Measurements from ENCODE around the gene BMP4.

BMP4 gene

DNA sequence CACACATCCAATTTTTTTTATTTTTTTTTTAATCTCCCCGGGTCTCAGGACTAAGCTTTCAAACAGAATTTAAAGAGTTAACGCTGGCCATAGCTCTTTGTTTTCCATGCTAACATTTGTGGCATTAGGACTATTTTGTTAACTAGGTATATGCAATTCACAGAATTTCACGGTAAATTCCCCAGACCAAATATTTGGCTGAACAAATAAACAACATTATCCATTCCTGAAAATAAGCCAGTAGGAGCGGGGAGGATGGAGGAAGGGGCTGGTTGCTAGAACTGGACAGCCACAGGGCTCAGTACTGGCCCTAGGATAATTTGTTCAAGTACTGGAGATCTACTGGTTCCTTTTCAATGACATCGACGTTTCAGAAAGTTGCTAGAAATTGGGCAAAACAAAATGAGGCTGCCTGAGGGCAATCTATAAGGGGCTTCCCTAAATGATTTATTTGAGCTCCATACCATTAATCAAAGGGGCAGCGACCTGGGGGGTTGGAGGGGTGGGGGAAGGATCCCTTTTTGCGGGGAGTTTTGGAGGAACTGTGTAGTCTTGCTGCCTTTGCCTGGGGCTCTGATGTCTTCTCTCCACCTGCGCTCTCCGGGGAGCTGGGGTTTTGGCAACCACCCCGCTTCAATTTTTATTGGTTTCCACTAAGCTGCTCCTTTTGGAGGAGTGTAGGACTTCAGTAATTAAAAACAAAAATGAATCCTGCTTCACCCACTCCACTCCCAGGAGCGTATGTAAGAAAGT, 9.0 kb downstream of the BMP4 start:
- Histone ChIP-seq H3K4me1 (peaks cover 24% of the 10 kb centered on the region), H3K4me3 (no peak overlapping the region), H3K27me3 (ENCODE audit: low read depth) (no peaks in the 10 kb centered on the region), H3K9me3 (no peaks in the 10 kb centered on the region), H3K36me3 (replicated peaks) (peaks cover 7% of the 10 kb centered on the region; the same call in 1 of the 2 replicates)
- no peak for DNase-seq (ENCODE audit: low spot score in 2 of 2)
- in situ Hi-C loops (cut with MboI; ENCODE audit: low sequenced_read_pairs): no loop called here

DNA sequence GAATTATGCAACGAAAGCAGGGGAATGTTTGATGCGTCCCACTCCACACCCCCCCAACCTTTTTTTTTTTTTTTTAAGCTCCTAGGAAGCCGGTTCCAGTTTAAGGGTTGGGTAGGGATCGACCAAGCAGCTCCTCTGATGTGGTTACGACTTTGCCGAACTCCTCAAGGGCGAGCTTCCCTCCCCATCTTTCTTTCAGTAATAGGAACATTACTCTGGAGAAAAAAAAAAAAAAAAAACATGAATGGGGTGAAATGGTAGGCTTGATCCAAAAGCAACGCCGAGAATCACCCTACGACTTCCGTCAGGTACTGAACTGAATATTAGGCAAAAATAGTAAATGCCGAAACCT, 9.6 kb downstream of the BMP4 start:
- no peak overlapping the region for H3K4me3 ChIP-seq

DNA sequence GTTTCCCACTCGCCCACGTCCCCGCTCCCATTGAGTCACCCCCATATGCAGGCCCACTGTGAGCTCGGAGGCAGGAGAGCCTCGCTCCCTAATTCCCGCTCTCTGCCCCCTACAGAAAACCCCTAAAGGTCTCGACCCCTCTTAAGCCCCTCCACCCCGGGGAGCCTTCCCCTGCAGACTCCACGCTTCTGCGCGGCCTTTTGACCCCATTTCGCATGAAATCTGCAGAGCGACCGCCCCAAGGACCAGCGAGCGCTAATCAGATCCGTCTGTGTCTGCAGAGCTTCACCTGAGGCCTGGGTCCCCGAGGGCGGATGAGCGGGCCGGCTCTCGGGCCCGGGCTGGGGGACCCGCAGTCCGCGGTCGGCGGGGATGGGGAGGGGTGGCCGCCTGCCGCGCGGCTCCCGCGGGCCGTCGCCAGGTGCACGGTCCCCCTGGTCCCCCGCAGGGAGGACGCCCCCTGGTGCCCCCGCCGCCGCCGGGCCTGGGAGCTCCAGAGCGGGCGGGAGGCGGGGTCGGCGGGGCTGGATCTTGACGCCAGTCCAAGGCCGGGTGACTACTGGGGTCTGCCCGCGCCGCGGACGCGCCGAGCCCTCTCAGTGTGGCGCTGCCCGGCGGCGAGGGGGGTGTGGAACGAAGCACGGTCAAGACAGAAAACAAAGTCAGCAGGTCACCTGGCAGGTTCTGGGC, 10.1 kb downstream of the BMP4 start:
- in situ Hi-C loops (cut with MboI; ENCODE audit: low sequenced_read_pairs): no loop called here
- Histone ChIP-seq H3K36me3 (replicated peaks) (peaks cover 3% of the 10 kb centered on the region; the same call in 1 of the 2 replicates), H3K4me1 (peaks cover 27% of the 10 kb centered on the region), H3K9me3 (no peaks in the 10 kb centered on the region), H3K27me3 (ENCODE audit: low read depth) (no peaks in the 10 kb centered on the region; the same call in 1 of the 2 replicates), H3K4me3 (no peak overlapping the region)
- DNase-seq (ENCODE audit: low spot score in 2 of 2): no peak

More for the DNA sequence above, 9.6 kb downstream of the BMP4 start:
- no peaks in the 10 kb centered on the region; the same call in 1 of the 2 replicates for H3K27me3 ChIP-seq (ENCODE audit: low read depth)
- peaks cover 27% of the 10 kb centered on the region for H3K4me1 ChIP-seq
- H3K36me3 ChIP-seq (replicated peaks): peaks cover 5% of the 10 kb centered on the region; the same call in 1 of the 2 replicates
- in situ Hi-C loops (cut with MboI; ENCODE audit: low sequenced_read_pairs): no loop called here
- H3K9me3 ChIP-seq: no peaks in the 10 kb centered on the region
- no peak for DNase-seq (ENCODE audit: low spot score in 2 of 2)

DNA sequence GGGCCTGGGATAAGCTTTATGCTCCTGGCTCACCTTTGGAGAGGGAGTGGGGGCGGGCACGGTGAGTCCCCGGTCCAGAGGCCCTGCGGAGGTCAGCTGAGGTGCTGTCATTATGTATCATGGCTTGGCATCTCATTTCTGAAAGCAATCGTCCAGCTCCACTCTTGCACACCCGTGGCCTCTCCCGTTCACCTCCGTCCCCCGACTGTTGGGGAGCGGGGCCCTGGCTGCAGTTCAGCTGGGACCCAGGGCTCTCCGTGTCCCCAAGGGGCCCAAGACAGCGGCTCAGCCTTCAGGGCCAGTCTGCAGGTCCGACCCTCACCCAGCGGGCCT, 10.6 kb downstream of the BMP4 start:
- peaks cover 3% of the 10 kb centered on the region; the same call in 1 of the 2 replicates for H3K36me3 ChIP-seq (replicated peaks)
- H3K27me3 ChIP-seq (ENCODE audit: low read depth): no peaks in the 10 kb centered on the region; the same call in 1 of the 2 replicates
- H3K4me3 ChIP-seq: no peak overlapping the region
- H3K4me1 ChIP-seq: peaks cover 27% of the 10 kb centered on the region
- in situ Hi-C loops (cut with MboI; ENCODE audit: low sequenced_read_pairs): no loop called here
- no peaks in the 10 kb centered on the region for H3K9me3 ChIP-seq
- no peak for DNase-seq (ENCODE audit: low spot score in 2 of 2)

DNA sequence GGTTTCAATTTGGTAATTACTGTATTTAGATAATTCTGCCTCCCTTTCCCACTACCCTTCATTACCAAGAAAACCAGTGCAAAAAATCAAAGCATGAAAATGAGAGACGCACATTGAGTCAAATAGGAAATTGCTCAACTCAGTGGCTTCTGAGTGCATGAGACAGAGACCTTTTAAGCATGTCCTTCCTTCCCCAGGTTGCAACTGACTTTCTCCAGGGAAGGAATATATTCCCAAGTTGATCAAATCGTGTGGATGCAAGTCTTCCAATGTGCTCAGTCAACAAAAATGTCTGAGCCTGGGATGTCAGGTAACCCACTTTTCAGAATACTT, 12.9 kb downstream of the BMP4 start:
- no peak for DNase-seq (ENCODE audit: low spot score in 2 of 2)
- H3K9me3 ChIP-seq: no peaks in the 10 kb centered on the region
- H3K4me1 ChIP-seq: peaks cover 27% of the 10 kb centered on the region
- H3K4me3 ChIP-seq: no peak overlapping the region
- in situ Hi-C loops (cut with MboI; ENCODE audit: low sequenced_read_pairs): no loop called here
- H3K27me3 ChIP-seq (ENCODE audit: low read depth): no peaks in the 10 kb centered on the region; the same call in 1 of the 2 replicates
- no peaks in the 10 kb centered on the region for H3K36me3 ChIP-seq (replicated peaks)

DNA sequence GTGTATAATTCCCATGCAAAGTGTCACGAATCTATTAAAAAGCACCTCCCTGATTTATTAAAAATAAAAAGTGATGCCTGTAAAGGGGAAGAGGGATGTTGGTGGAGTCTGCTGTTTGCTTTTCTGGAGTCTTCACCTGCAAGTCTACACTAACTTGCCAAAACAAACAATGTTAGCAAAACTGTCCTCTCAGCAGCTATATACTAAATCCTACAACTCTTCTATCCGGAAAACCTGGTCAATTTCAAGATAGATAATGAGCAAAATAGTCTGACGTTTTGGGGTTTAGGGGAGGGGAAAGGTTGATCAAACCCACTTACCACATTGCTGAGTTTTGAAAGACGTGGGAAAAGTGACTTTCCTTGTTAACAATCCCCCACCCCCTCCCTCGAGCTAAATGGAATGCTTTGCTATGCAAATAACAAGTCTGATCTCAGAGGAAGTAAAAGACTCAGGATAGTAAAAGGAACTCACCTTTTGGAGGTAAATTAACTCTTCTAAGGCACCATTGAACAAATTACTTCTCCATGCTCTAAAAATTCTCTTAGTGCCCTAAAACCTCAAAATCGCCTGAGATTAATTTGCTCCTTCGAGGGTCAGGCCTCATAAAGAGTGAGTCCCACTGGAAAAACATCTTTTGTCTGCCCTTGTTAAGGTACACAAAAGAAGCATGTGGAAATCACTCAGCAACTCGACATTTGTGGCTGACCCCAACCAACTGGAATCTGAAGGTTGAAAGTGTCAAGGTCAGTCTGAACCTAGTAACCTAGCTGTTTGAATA, 13.5 kb downstream of the BMP4 start:
- Histone ChIP-seq H3K9me3 (no peaks in the 10 kb centered on the region), H3K27me3 (ENCODE audit: low read depth) (no peaks in the 10 kb centered on the region; the same call in 1 of the 2 replicates), H3K36me3 (replicated peaks) (no peaks in the 10 kb centered on the region), H3K4me1 (peaks cover 27% of the 10 kb centered on the region), H3K4me3 (no peak overlapping the region)
- in situ Hi-C loops (cut with MboI; ENCODE audit: low sequenced_read_pairs): no loop called here
- DNase-seq (ENCODE audit: low spot score in 2 of 2): peak; percentile 42 to 72

DNA sequence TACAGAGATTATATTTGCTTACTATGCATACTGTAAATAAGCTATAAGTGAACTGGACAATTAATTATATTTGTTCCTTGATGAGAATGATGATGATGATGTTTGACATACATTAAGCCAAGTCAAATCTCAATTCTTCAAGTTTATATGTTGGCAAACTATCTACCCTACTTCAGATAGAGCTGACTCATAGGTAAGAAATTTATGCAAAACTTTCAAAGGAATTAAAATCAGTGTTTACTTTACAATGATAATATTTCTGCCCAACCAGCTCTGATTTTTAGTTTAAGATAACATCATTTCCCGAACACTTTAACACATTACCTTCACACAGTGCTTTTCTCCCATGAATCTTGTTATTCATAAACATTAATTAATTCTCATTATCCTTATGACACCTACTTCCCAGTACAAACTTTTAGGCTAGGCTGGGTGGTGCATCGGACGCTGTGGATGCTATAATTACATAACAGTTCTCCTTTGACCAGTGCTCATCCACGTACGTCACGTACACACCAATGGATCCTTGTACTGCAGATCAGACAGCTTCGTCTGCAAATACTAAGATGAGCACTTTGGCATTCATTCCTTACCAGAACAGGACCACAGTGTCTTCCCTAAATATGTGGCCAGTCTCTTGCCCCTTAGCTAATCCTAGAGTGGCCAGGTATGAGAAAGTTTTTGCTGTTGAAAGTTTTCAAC, 18.3 kb downstream of the BMP4 start:
- Histone ChIP-seq H3K4me1 (peaks cover 9% of the 10 kb centered on the region), H3K27me3 (ENCODE audit: low read depth) (no peaks in the 10 kb centered on the region; the same call in 1 of the 2 replicates), H3K4me3 (no peak overlapping the region), H3K36me3 (replicated peaks) (no peaks in the 10 kb centered on the region), H3K9me3 (no peaks in the 10 kb centered on the region)
- in situ Hi-C loops (cut with MboI; ENCODE audit: low sequenced_read_pairs): no loop called here
- DNase-seq (ENCODE audit: low spot score in 2 of 2): no peak

DNA sequence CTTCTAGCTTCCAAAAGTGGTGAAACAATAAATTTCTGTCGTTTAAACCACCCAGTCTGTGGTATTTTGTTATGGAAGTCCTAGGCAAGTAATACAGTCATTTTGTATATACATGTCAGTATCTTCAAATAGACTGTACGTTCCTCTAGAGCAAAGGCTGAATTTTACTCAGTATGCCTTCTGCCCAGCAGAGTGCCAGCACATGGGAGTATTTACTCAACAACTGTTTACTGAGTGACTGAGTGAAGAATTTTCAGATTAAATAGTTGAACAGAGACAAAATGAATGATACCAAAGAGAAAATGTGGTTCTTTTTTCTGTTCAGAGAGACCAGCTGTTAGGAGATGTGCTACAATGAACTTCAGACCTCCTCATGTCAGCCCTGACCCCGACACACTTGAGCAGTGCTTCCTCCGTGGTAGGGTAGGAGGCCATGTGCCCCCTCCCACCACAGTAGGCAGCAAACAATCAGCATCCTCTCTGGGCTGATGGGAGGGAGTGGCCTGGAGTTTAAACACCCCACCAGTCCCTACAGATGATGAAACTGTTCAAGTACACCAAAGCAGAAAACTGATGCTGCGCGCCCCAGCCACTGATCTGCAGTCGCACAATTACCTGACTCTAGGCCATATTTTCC, 21.7 kb downstream of the BMP4 start:
- H3K4me1 ChIP-seq: no peaks in the 10 kb centered on the region
- no peak for DNase-seq (ENCODE audit: low spot score in 2 of 2)
- H3K9me3 ChIP-seq: no peaks in the 10 kb centered on the region
- H3K27me3 ChIP-seq (ENCODE audit: low read depth): no peaks in the 10 kb centered on the region
- H3K4me3 ChIP-seq: no peak overlapping the region
- in situ Hi-C loops (cut with MboI; ENCODE audit: low sequenced_read_pairs): no loop called here
- H3K36me3 ChIP-seq (replicated peaks): no peaks in the 10 kb centered on the region

DNA sequence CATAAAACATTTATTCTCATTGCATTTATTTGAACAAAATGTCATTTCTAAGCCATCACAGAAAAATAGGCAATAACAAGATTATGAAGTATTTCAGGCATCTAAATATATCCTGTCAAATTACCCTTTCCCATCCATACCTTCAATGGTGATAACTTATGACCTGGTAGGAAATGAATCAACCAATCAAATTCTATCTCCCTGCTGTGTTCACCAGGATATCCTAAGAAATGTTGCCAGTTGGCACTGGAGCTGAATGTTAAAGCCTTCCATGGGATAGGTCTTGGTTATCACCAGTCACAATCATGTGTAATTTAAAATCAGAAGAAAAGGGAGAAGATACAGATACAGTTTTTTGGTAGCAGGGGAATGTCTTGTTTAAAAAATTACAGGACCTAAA, 23.7 kb downstream of the BMP4 start:
- H3K4me1 ChIP-seq: no peaks in the 10 kb centered on the region
- no peak overlapping the region for H3K4me3 ChIP-seq
- H3K9me3 ChIP-seq: no peaks in the 10 kb centered on the region
- H3K36me3 ChIP-seq (replicated peaks): no peaks in the 10 kb centered on the region
- in situ Hi-C loops (cut with MboI; ENCODE audit: low sequenced_read_pairs): no loop called here
- no peak for DNase-seq (ENCODE audit: low spot score in 2 of 2)
- no peaks in the 10 kb centered on the region for H3K27me3 ChIP-seq (ENCODE audit: low read depth)

DNA sequence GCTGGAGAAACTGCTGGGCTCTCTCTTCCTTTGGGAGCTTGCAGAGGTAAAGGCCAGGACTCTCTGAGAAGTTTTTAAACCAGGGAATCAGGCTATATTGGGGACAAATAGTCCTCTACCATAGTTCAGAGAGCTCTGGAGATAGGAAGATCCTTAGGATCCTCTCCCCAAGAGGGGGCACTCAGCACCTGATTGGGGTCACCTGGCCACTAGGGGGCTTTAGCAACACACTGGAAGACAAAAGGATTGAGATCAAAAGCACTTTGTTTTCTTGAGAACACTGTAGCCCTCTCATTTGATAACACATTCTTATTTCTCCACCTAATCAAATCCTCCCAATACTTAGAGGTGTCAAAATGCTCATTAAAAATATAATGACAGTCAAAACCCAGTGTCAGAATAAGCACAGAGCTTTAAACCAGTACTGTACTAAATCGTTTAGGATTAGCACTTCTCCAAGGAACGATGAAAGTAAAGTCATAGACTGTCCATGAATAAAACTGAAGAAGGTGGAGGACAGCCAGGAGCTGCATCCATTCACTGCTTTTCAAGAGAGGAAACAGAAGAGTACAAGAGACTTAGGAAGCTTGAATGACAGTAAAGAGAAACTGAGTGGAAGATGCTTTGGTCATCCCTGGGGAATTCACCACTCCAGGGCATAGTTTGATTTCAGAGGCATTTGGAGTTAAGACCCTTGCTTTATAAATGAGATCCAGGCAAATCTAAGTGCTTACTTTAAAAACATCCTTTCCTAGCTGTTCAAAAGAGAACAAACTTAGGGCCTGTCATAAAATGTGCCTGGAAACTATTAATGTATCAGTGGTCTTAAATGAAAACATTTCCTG, 26.5 kb downstream of the BMP4 start:
- no peaks in the 10 kb centered on the region for H3K27me3 ChIP-seq (ENCODE audit: low read depth)
- peak in 1 of 2 experiments; percentile 37 for DNase-seq (ENCODE audit: low spot score in 2 of 2)

DNA sequence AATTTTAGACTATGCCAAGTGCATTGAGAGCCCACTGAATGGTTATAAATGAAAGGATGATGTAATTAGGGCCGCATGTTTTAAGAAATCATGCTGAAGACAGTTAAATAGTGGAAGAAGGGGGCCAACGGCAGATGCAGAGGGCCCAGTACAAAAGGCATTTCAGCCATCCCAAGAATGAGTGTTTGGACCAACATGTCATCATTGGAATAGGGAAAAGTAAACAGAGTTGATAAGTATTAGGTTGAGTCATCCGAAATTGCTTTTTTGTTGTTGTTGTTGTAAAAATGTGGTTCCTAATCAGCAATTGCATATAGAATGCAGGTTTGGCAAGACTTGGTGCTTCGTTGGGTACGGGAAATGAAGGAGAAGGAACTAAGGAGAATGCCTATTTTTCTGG, 29.5 kb downstream of the BMP4 start:
- H3K9me3 ChIP-seq: no peaks in the 10 kb centered on the region
- H3K36me3 ChIP-seq (replicated peaks): no peaks in the 10 kb centered on the region
- DNase-seq (ENCODE audit: low spot score in 2 of 2): no peak
- H3K27me3 ChIP-seq (ENCODE audit: low read depth): no peaks in the 10 kb centered on the region
- H3K4me3 ChIP-seq: no peak overlapping the region
- H3K4me1 ChIP-seq: no peaks in the 10 kb centered on the region
- in situ Hi-C loops (cut with MboI; ENCODE audit: low sequenced_read_pairs): no loop called here

More for the DNA sequence above, 26.5 kb downstream of the BMP4 start:
- no peaks in the 10 kb centered on the region for H3K9me3 ChIP-seq
- no peaks in the 10 kb centered on the region for H3K4me1 ChIP-seq
- H3K4me3 ChIP-seq: no peak overlapping the region
- H3K36me3 ChIP-seq (replicated peaks): no peaks in the 10 kb centered on the region
- in situ Hi-C loops (cut with MboI; ENCODE audit: low sequenced_read_pairs): no loop called here

DNA sequence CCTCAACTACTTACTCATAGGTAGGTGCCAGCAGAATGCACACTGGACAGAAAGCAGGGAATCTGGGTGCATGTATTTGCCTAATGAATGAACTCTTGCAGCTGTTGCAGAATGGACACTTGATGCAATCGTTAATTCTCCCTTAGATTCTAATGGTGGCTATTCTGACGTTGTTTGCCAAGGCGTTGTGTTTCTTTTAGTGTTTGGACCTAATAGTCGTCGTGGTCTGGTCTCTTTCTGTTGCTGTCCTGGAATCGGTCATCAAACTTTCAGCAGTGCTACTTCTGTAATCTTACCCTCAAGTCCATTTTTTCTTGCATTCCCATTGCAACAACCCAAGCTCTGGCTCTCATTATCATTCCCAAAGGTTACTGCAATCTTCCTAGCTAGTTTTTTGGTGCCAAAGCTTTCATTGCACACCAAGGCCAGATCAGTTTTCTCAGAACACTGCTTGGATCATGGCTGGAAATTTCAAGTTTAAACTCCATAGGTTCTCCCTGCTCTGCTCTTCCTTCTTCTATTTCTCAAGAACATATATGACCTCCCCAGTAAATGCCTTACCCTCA, 31.3 kb downstream of the BMP4 start:
- DNase-seq (ENCODE audit: low spot score in 2 of 2): no peak
- peaks cover 13% of the 10 kb centered on the region; the same call in 1 of the 2 replicates for H3K4me1 ChIP-seq
- H3K9me3 ChIP-seq: no peaks in the 10 kb centered on the region
- H3K4me3 ChIP-seq: no peak overlapping the region
- in situ Hi-C loops (cut with MboI; ENCODE audit: low sequenced_read_pairs): no loop called here
- H3K36me3 ChIP-seq (replicated peaks): no peaks in the 10 kb centered on the region
- H3K27me3 ChIP-seq (ENCODE audit: low read depth): no peaks in the 10 kb centered on the region
